ENCODE results near the gene PTPN14. TPM values are rescaled to one million over a fixed set of nuclear protein-coding genes. Genes with fewer than 3 reads are reported as not detected.
A peak's percentile ranks its signal among the peaks of the same experiment; 100 is the strongest.

PTPN14 gene
- total RNA-seq, 4 donors from 2014 or later, result 42.8 to 63.8 (median 50.4) TPM

GRCh38 chr1:214420833-214421232 is 130.6 kb downstream of the PTPN14 start:
- ATAC-seq, result no peak
- Histone ChIP-seq H3K4me3 (no peak overlapping the region), H3K27me3 (no peaks in the 10 kb centered on the region), H3K27ac (peak overlapping the region in 2 of 4 donors; percentile 23 to 84), H3K4me1 (peaks cover 72 to 74% of the 10 kb centered on the region in 2 donors), H3K36me3 (no peaks in the 10 kb centered on the region), H3K9me3 (no peaks in the 10 kb centered on the region)
- in situ Hi-C loops (cut with MboI; ENCODE audit: low sequenced_read_pairs in 4 of 4), result no loop called here
- no peak for TF ChIP-seq POLR2A (IDR thresholded peaks at IDR 0.05)
- TF ChIP-seq, protein P1, sequence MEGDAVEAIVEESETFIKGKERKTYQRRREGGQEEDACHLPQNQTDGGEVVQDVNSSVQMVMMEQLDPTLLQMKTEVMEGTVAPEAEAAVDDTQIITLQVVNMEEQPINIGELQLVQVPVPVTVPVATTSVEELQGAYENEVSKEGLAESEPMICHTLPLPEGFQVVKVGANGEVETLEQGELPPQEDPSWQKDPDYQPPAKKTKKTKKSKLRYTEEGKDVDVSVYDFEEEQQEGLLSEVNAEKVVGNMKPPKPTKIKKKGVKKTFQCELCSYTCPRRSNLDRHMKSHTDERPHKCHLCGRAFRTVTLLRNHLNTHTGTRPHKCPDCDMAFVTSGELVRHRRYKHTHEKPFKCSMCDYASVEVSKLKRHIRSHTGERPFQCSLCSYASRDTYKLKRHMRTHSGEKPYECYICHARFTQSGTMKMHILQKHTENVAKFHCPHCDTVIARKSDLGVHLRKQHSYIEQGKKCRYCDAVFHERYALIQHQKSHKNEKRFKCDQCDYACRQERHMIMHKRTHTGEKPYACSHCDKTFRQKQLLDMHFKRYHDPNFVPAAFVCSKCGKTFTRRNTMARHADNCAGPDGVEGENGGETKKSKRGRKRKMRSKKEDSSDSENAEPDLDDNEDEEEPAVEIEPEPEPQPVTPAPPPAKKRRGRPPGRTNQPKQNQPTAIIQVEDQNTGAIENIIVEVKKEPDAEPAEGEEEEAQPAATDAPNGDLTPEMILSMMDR (IDR thresholded peaks at IDR 0.05 in 4 of 5, conservative IDR thresholded peaks at IDR 0.05 in 1 of 5), result no peak
- DNase-seq, result no peak
- intact Hi-C loops (cut with DNase I; ENCODE audit: low total_unique reads), result no loop called here

DNA sequence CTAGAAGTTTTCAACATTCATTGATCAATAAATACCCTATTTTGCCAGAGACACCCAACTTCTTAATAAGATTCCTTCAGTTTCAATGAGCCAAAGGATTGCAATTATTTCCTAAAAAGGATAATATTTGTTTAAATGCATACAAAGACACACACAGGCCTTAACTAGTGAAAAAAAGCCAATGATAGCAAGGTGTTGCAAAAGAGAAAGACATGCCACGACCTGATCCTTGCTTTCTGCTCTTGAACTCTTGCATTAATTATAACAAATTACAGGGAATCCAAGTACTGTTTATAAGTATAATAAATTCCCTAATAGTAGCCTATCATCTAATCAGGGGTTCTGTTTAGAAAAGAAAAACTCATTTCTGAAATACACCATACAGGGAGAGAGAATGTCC is 131.1 kb downstream of the PTPN14 start:
- H3K27ac ChIP-seq, result peak overlapping the region in 2 of 4 donors; percentile 23 to 84
- no peaks in the 10 kb centered on the region for H3K9me3 ChIP-seq
- TF ChIP-seq, protein P1 (IDR thresholded peaks at IDR 0.05 in 4 of 5, conservative IDR thresholded peaks at IDR 0.05 in 1 of 5), result no peak
- TF ChIP-seq POLR2A (IDR thresholded peaks at IDR 0.05), result no peak
- in situ Hi-C loops (cut with MboI; ENCODE audit: low sequenced_read_pairs in 4 of 4), result no loop called here
- H3K4me1 ChIP-seq, result peaks cover 72 to 74% of the 10 kb centered on the region in 2 donors
- H3K36me3 ChIP-seq, result no peaks in the 10 kb centered on the region
- DNase-seq, result no peak
- H3K4me3 ChIP-seq, result no peak overlapping the region
- no peaks in the 10 kb centered on the region for H3K27me3 ChIP-seq
- ATAC-seq, result no peak
- intact Hi-C loops (cut with DNase I; ENCODE audit: low total_unique reads), result no loop called here

- TF ChIP-seq POLR2A (IDR thresholded peaks at IDR 0.05), result no peak
- TF ChIP-seq, protein P1 (IDR thresholded peaks at IDR 0.05 in 4 of 5, conservative IDR thresholded peaks at IDR 0.05 in 1 of 5), result no peak
Measured at GRCh38 chr1:214419650-214420049, 131.8 kb downstream of the PTPN14 start.

DNA sequence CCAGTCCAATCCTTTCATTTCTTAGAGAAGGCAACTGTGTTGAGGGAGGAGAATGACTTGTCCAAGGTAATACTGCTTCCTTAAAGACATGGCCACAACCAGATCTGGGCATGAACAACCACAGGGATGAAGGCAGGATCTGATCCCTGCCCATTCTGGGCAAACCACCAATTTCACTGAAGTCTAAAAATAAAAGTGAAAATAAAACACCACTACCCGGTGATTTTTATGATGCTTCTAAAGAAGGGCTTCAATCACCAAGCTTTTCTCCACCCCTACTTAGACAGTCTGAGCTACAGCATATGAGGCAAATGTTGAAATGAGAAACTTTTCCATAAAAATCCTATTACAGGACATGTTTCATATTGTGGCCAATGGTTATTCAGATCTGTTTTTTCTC is 133.0 kb downstream of the PTPN14 start:
- in situ Hi-C loops (cut with MboI; ENCODE audit: low sequenced_read_pairs in 4 of 4) (no loop called here), intact Hi-C loops (cut with DNase I; ENCODE audit: low total_unique reads) (no loop called here)
- peak overlapping the region; percentile 17 to 61 (median 48) for H3K27ac ChIP-seq
- DNase-seq (no peak), ATAC-seq (peak in 1 of 2 donors; percentile 21)
- no peaks in the 10 kb centered on the region for H3K27me3 ChIP-seq
- H3K36me3 ChIP-seq, result no peaks in the 10 kb centered on the region
- H3K4me3 ChIP-seq, result no peak overlapping the region
- TF ChIP-seq, protein P1 (IDR thresholded peaks at IDR 0.05 in 4 of 5, conservative IDR thresholded peaks at IDR 0.05 in 1 of 5), result no peak
- TF ChIP-seq POLR2A (IDR thresholded peaks at IDR 0.05), result no peak
- H3K4me1 ChIP-seq, result peaks cover 66 to 70% of the 10 kb centered on the region in 2 donors
- H3K9me3 ChIP-seq, result no peaks in the 10 kb centered on the region

More at GRCh38 chr1:214419650-214420049, 131.8 kb downstream of the PTPN14 start:
- no peak overlapping the region for H3K4me3 ChIP-seq
- DNase-seq (no peak), ATAC-seq (no peak)
- in situ Hi-C loops (cut with MboI; ENCODE audit: low sequenced_read_pairs in 4 of 4) (no loop called here), intact Hi-C loops (cut with DNase I; ENCODE audit: low total_unique reads) (no loop called here)
- no peaks in the 10 kb centered on the region for H3K9me3 ChIP-seq
- H3K4me1 ChIP-seq, result peaks cover 69 to 70% of the 10 kb centered on the region in 2 donors
- no peaks in the 10 kb centered on the region for H3K36me3 ChIP-seq
- H3K27me3 ChIP-seq, result no peaks in the 10 kb centered on the region
- H3K27ac ChIP-seq, result peak overlapping the region in 2 of 4 donors; percentile 18 to 22
